Activated T-cell treated with anti-CD3 and anti-CD28 coated beads, Interleukin-2, amount 50 U/mL, for 4 hours (primary cell): ENCODE results near the gene CFAP53. TPM values are rescaled to one million over a fixed set of nuclear protein-coding genes. Genes with fewer than 3 reads are reported as not detected.

ENCODE experiments used
- ATAC-seq, 2 donors: fragments of 200-7000 bp; cut with Tn5 transposase; one replicate each; pipeline ENCODE4 v1.10.0; 2021
- DNase-seq: peaks from one replicate; pipeline ENCODE4 v3.0.0-alpha.2; 2020
- H3K27me3 Mint-ChIP-seq: one replicate; pipeline ENCODE4 v1.8.0; 2021; ENCODE audit warnings: low read depth, mixed read lengths
- H3K36me3 Mint-ChIP-seq: one replicate; pipeline ENCODE4 v1.8.0; 2022; ENCODE audit warnings: mixed read lengths; ENCODE audit not compliant: insufficient read depth
- H3K4me1 Mint-ChIP-seq: one replicate; pipeline ENCODE4 v1.8.0; 2021; ENCODE audit warnings: low read depth, mixed read lengths
- H3K4me3 Mint-ChIP-seq: one replicate; pipeline ENCODE4 v1.8.0; 2021; ENCODE audit warnings: mild to moderate bottlenecking, moderate library complexity, mixed read lengths
- H3K9me3 Mint-ChIP-seq: one replicate; pipeline ENCODE4 v1.8.0; 2021; ENCODE audit warnings: mixed read lengths
- total RNA-seq, 3 donors: library from RNA; stranded (reverse); gene quantifications; one replicate each; pipeline ENCODE4 v1.2.1, GENCODE V29; 2021

The CFAP53 gene
- total RNA-seq, 3 donors from 2014 or later: 0.14 to 0.40 (median 0.28) TPM

- peaks cover 1% of the 10 kb centered on the region for H3K4me1 Mint-ChIP-seq
- H3K36me3 Mint-ChIP-seq: no peaks in the 10 kb centered on the region
- H3K4me3 Mint-ChIP-seq: no peak overlapping the region
- DNase-seq: no peak
- peaks cover 41% of the 10 kb centered on the region for H3K27me3 Mint-ChIP-seq
- ATAC-seq: no peak
- no peaks in the 10 kb centered on the region for H3K9me3 Mint-ChIP-seq
Observed at GRCh38 chr18:50186385-50186784, 79.9 kb downstream of the CFAP53 start.

GRCh38 chr18:50183556-50183955 lies 82.7 kb downstream of the CFAP53 start:
- H3K27me3 Mint-ChIP-seq: peaks cover 24% of the 10 kb centered on the region
- no peaks in the 10 kb centered on the region for H3K9me3 Mint-ChIP-seq
- ATAC-seq: no peak
- H3K4me1 Mint-ChIP-seq: no peaks in the 10 kb centered on the region
- no peak for DNase-seq
- no peaks in the 10 kb centered on the region for H3K36me3 Mint-ChIP-seq
- H3K4me3 Mint-ChIP-seq: no peak overlapping the region

GRCh38 chr18:50182511-50182910 lies 83.8 kb downstream of the CFAP53 start:
- H3K4me3 Mint-ChIP-seq: no peak overlapping the region
- no peak for DNase-seq

GRCh38 chr18:50181590-50181989 lies 84.7 kb downstream of the CFAP53 start:
- DNase-seq: no peak

More at GRCh38 chr18:50182511-50182910, 83.8 kb downstream of the CFAP53 start:
- no peaks in the 10 kb centered on the region for H3K36me3 Mint-ChIP-seq
- H3K9me3 Mint-ChIP-seq: no peaks in the 10 kb centered on the region
- H3K27me3 Mint-ChIP-seq: peaks cover 26% of the 10 kb centered on the region
- no peak for ATAC-seq
- no peaks in the 10 kb centered on the region for H3K4me1 Mint-ChIP-seq

GRCh38 chr18:50179465-50179864 lies 86.8 kb downstream of the CFAP53 start:
- Mint-ChIP-seq H3K36me3 (no peaks in the 10 kb centered on the region), H3K4me1 (no peaks in the 10 kb centered on the region)
- no peak for ATAC-seq

More at GRCh38 chr18:50181590-50181989, 84.7 kb downstream of the CFAP53 start:
- Mint-ChIP-seq H3K4me3 (no peak overlapping the region), H3K9me3 (no peaks in the 10 kb centered on the region), H3K4me1 (no peaks in the 10 kb centered on the region), H3K27me3 (peaks cover 29% of the 10 kb centered on the region), H3K36me3 (no peaks in the 10 kb centered on the region)
- ATAC-seq: no peak

GRCh38 chr18:50177294-50177992 lies 88.9 kb downstream of the CFAP53 start:
- no peak for DNase-seq
- no peak for ATAC-seq
- Mint-ChIP-seq H3K4me1 (peaks cover 2% of the 10 kb centered on the region), H3K27me3 (peaks cover 27% of the 10 kb centered on the region), H3K9me3 (no peaks in the 10 kb centered on the region), H3K4me3 (no peak overlapping the region), H3K36me3 (no peaks in the 10 kb centered on the region)

More at GRCh38 chr18:50179465-50179864, 86.8 kb downstream of the CFAP53 start:
- DNase-seq: no peak
- Mint-ChIP-seq H3K4me3 (no peak overlapping the region), H3K9me3 (no peaks in the 10 kb centered on the region), H3K27me3 (peaks cover 32% of the 10 kb centered on the region)

Other genes with a start within 250 kb of the CFAP53 start
- under 1 TPM; 0.13 to 0.14 (median 0.13) TPM for gene MYO5B, start 71.3 kb downstream of the CFAP53 start, total RNA-seq
- 100 to 1,000 TPM; 103 to 113 (median 104) TPM for gene MBD1, start 15.0 kb upstream of the CFAP53 start, total RNA-seq
- 100 to 1,000 TPM; 132 to 147 (median 145) TPM for gene CXXC1, start 21.2 kb upstream of the CFAP53 start, total RNA-seq
- 1 to 10 TPM; 3.3 to 5.4 (median 3.9) TPM for gene SKA1, start 108.6 kb upstream of the CFAP53 start, total RNA-seq